Limb (tissue), 2 donors: Measurements from ENCODE around the gene CDH4.
"Not testable (repeated sequence)": the region's sequence is repeated elsewhere in the genome, so short reads cannot be mapped to it uniquely, and the experiment has no call there.

Experiments
- DNase-seq, 2 donors: peaks; one replicate each; pipeline ENCODE4 v3.0.0-alpha.2; 2016; ENCODE audit errors: extremely low spot score in 2 of 2

The CDH4 gene

DNA sequence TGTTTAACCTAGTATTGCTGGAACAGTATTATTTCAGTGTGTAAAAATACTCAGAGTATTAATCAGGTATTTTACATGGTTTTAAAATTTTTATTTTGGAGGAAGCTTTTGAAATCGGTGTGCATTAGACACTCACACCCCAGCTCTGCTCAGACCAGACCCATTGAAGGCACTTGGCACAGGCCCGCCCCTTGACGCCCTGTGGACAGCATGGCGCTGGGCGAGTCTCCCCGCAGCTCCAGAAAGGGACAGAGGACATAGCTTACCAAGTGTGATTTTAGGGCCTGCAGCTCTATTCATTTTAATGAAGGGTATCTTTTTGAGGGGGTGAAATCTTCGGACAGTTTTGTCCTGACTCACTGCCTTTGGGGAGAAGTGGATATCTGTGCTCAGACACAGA is 164.5 kb downstream of the CDH4 start:
- DNase-seq: no peak

DNA sequence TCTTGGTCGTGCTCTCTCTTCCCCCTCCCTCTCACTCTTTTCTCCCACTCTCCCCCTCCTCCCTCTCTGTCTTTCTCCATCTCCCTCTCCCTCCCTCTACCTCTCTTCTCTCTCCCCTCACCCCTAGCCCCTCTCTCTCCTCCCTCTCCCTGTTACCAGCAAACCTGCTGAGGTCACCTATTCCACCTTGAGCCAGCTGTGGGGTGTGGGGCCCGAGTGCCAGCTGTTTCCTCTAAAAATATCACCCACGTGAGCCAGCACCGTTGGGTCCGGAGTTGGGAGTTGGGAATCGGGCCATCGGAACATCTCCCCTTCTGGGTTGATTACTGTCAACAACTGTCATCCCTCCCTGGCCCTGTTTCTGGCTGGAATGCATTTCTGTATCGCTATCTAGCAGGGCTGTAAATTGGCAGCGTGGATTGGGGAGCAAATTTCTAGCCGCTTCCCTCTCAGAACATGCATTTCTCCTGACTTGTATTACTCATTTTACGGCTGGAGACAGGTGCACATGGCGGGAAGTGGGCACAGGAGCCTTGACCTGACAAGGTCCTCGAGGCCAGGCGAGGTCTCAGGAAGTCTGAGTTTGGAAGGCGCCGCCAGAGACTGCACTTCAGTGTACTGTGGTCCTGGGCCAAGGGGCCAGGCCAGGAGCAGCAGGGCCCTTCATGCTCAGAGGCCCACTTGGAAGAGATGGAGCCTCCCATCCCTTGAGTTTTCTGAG is 165.3 kb downstream of the CDH4 start:
- no peak for DNase-seq

DNA sequence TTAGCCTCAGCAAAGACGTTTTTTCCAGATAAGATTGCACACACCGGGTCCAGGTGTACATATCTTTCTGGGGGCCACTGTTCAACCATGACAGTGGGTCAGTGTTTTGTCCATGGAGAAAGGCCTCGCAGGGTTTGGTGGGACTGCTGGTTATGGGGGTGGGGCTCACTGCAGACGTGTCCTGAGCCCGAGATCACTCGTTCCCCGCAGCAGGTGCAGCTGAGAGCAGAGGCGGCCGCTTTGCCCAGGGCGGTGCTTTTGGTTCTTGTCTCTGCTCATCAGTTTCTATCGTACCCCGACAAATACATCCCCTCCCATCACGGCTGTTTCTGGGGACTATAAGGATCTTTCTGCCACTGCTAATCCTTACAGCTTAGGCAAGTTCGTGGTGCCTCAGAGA is 166.9 kb downstream of the CDH4 start:
- DNase-seq: no peak

- no peak for DNase-seq
Observed at GRCh38 chr20:61419501-61419900, 167.4 kb downstream of the CDH4 start.

DNA sequence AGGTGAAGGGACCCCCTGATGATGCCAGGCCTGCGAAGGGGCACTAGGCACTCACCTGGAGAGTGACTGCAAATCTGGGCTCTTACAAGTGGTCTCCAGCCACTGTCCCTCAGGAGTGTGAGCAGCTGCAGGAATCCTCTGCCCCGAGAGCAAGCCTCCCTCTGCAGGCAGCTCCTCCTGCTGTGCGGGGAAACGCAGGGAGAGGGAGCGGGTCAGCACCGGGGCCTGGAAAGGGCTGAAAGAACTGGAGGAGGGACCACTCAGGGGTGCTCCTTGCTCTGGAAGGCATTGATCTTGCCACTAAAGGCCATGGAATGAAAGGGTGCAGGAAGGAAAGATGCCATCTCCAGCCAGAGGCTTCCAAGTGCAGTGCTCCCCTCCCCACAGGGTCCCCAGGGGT is 168.0 kb downstream of the CDH4 start:
- DNase-seq: no peak

DNA sequence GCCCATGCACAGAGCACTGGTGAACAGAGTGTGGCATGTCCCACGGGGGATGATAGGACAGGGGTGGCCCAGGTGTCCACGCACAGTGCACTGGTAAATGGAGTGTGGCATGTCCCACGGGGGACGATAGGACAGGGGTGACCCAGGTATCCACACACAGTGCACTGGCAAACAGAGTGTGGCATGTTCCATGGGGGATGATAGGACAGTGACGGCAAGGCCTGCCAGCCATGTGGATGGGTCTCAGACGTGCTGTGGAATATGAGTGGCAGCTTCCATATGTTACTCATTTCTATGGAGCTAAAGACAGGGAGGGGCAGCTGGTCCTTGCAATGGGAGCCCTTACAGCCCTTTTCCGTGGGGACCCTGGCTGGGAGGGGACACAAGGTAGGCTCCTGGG is 168.7 kb downstream of the CDH4 start:
- no peak for DNase-seq

GRCh38 chr20:61422636-61423425 is 170.8 kb downstream of the CDH4 start:
- DNase-seq: no peak

- DNase-seq: no peak
Observed at GRCh38 chr20:61424011-61424627, 172.1 kb downstream of the CDH4 start.

GRCh38 chr20:61424628-61425420 is 172.8 kb downstream of the CDH4 start:
- DNase-seq: no peak

GRCh38 chr20:61425541-61425991 is 173.5 kb downstream of the CDH4 start:
- DNase-seq: not testable (repeated sequence)

- DNase-seq: no peak
Observed at GRCh38 chr20:61426352-61426751, 174.3 kb downstream of the CDH4 start.

GRCh38 chr20:61429458-61430227 is 177.6 kb downstream of the CDH4 start:
- DNase-seq: no peak

GRCh38 chr20:61430228-61430624 is 178.2 kb downstream of the CDH4 start:
- DNase-seq: no peak

DNA sequence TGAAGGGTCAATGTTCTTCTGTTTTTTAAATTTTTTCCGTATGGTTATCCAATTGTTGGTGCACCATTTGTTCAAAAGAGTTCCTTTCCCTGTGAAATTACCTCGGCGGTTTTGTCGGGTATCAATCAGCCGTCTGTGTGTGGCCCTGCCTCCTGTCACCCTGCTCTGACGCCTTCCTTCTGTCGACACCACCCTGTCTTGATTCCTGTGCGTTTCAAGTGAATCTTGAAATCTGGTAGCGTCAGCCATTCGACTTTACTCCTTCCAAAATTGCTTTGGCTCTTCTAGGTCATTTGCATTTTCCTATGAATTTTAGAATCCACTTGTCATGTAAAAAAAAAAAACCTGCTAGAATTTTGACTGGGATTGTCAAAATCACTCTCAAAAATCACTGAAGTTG is 181.1 kb downstream of the CDH4 start:
- no peak for DNase-seq

DNA sequence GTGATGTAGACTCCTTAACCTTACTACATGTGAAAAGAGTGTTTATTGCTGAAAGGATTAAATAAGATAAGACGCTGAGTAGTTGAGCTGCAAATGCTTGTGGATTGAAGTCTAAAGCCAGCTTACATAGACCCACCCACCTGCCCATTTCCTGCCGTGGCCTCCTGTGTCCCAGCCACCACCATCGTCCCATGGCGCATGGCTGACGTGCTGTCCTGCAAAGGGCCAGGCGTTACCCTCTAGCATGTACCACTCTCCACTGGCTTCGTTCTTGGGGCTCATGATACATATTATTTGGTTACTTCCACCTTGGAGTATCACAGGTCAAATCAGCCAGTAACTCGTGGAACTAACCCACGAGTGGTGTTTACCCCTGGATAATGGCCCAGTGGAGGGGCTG is 181.8 kb downstream of the CDH4 start:
- no peak for DNase-seq

GRCh38 chr20:61434341-61434781 is 182.3 kb downstream of the CDH4 start:
- DNase-seq: no peak

DNA sequence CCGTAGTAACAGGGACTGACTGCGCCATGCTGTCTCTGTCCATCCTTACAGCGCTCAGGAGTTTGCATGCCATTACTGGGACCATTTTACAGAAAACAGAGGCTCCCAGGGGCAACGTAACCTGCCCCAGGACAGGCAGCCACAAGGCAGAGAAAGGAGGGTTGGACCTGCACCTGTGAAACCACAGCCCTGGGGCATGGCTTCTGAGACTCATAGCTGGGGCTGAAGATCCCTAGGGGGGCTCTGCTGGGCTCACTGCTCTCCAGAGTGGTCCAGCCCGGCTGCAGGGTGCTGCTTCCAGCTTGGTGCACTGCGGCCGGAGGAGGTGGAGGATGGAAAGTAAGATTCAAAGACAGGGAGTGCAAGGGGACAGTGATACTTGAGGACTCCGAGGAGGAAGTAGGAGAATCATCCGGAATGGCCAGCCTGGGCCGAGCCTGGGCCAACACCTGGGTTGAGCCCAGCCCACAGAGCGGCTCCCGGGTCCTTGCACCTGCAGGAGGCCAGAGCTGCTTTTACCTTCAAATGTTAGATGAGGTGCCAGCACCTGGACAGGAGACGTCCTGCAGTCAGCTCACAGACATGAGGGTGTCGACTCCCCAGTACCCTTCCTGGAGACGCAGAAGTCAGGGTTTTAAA is 183.2 kb downstream of the CDH4 start:
- no peak for DNase-seq

GRCh38 chr20:61435823-61436220 is 183.8 kb downstream of the CDH4 start:
- DNase-seq: no peak

- DNase-seq: no peak
Observed at GRCh38 chr20:61436283-61436666, 184.2 kb downstream of the CDH4 start.

DNA sequence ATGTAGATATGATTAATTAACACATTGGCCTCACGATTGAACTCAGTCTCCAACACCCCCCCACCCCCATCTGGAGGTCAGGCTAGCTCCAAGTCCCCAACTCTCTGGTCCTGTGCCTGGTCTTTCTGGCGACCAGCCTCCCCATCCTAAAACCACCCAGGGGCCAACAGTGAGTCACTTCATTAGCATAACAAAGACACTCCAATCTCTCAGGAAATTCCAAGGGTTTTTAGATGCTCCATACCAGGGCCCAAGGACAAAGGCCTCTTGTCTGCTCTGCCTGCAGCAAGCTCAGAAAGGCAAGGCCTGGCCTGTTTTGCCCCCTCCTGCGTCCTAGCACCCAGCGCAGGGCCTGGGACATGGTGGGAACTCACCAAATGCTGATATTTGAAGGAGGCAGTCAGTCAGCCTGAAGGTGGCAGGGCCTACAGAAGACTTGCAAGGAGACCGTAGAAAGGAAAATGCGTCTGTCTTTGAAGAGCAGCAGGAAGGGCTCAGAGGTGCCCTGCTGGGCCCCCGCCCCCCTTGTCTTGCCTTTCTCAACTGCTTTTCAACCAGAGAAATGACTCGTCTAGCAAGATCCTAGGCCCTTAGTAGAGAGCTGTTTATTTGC is 184.7 kb downstream of the CDH4 start:
- no peak for DNase-seq
